SK-N-SH (cell line): ENCODE results near the gene IGSF9B.

ENCODE experiments used
- EP300 ChIP-seq, 2 experiments: IDR thresholded peaks; 2 replicates each; pipeline versions ENCODE4 v1.4.0 to v1.6.1; 2012; ENCODE audit warnings: borderline replicate concordance in 1 of 2, low read depth in 1 of 2, low read length in 1 of 2
- RCOR1 ChIP-seq: fragments of 150-350 bp; IDR thresholded peaks from 2 replicates; pipeline ENCODE4 v1.6.1; 2017; ENCODE audit warnings: antibody characterized with exemption, low read length
- SMC3 ChIP-seq: IDR thresholded peaks from 2 replicates; pipeline ENCODE4 v1.6.1; 2012; ENCODE audit warnings: low read depth, low read length, improper control_type of control experiment

DNA sequence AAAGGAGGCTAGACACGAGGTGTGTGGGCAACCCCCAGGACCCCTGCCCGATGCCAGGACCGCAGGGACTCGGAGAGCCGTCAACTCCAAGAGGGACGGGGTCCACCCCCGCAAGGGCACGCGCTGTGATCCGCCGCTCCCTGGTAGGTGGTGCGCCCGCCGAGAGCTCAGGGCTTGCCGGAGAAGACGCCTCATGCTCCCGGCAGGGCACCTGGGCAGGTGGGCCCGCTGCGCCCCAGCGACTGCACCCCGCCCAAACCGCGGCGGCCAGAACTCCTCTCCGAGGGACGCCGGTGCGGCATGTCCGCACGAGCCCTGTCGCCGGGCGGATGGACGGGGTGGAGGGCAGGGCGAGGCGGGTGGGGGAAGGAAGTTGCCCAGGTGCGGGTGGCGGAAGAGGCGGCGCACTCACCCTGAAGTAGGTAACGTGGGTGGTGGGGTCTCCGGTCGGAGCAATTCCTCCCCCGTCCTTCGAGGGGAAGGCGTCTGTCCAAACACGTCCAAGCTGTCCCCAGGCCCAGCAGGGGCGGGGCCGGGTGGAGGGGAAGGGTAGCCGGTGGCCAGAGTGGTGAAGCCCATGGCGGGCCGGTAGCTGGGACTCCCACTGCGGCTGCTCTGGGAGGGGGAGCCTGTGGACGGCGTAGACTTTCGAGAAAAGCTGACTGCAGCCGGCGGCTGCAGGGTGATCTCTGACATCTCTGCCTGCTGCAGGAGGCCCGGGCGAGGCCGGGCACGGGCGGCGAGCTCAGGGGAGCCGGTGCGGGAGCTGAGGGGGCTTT, 37.2 kb downstream of the IGSF9B start:
- no peak for TF ChIP-seq EP300 (IDR thresholded peaks at IDR 0.05; ENCODE audit: borderline replicate concordance in 1 of 2, low read depth in 1 of 2, low read length in 1 of 2)
- no peak for TF ChIP-seq SMC3
- TF ChIP-seq RCOR1: no peak
